GM19328 (cell line): ENCODE measurements around the gene PHLDA3.

Source experiments
- ATAC-seq: cut with Tn5 transposase; IDR thresholded peaks from one replicate; pipeline ENCODE4 v1.9.1; 2021; ENCODE audit warnings: mild to moderate bottlenecking, moderate library complexity; ENCODE audit not compliant: unreplicated experiment

PHLDA3 gene

DNA sequence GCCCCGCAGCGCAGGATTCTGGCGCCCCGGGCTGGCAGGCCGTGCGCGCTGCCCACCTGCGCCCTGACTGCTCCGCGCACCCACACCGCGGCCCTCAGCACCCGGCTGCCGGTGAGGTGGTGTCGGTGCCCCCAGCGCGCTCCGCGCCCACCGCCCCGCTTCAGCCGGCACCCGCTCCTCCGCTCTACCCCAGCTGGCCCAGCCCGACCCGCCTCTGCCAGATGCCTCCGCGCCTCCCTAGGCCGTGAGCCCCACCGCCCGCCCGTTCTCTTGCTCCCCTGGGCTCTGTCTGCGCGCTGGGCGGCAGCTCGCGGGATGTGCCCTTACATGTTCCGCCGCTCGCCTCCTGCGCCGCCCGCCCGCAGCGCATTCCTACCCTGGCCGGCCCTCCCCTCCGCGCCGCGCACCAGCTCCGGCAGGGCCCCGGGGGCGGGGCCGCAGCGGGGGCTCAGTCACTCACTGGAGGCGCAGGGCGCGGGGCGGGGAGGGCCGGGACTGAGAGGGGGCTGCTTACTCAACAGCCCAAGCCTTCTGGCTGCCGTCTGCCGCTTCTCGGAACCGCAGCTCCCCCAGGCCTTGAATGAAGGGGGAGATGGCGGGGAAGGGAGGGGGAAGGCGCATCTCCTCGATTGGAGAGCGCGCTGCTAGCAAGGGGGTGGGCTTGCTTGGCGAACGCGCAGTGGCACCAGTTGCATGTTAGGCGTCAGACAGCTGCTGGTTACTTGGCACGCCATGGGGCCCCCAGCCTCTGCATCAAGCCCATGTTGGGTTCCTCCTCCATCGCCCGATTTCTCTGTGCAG is at the start of gene PHLDA3:
TSS of gene PHLDA3 (minus strand) at position 345 of the 801 bp plus-strand sequence. CDS start 402 bp downstream, outside the sequence.
- ATAC-seq = peak; percentile 73

DNA sequence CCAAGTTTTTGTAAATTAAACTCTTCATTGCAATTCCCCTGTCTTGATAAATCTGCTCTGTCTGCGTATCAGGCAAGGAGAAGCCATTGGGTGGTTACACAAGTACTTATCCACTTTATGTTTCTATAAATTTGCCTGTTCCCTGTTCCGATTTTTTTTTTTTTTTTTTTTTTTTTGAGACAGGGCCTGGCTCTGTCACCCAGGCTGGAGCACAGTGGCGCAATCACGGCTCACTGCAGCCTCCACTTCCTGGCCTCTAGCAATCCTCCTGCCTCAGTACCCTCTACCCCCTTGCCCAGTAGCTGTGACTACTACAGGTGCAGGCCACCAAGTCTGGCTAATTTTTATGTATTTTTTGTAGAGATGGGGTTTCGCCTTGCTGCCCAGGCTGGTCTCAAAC is 49.1 kb upstream of the PHLDA3 start:
- no peak for ATAC-seq

DNA sequence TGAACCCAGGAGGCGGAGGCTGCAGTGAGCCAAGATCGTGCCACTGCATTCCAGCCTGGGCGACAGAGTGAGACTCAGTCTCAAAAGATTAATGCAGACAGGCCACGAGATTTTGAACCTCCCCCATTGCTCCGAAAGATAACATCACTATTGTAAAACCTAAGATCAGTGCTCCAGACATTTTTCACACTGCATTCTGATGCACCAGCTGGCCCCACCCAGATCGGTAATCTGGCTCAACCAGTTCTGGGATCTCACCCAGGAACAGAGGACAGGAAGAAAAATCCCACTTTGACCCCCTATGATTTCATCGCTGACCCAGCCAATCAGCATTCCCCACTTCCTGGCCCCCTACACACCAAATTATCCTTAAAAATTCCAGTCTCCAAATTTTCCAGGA is 48.6 kb upstream of the PHLDA3 start:
- no peak for ATAC-seq

DNA sequence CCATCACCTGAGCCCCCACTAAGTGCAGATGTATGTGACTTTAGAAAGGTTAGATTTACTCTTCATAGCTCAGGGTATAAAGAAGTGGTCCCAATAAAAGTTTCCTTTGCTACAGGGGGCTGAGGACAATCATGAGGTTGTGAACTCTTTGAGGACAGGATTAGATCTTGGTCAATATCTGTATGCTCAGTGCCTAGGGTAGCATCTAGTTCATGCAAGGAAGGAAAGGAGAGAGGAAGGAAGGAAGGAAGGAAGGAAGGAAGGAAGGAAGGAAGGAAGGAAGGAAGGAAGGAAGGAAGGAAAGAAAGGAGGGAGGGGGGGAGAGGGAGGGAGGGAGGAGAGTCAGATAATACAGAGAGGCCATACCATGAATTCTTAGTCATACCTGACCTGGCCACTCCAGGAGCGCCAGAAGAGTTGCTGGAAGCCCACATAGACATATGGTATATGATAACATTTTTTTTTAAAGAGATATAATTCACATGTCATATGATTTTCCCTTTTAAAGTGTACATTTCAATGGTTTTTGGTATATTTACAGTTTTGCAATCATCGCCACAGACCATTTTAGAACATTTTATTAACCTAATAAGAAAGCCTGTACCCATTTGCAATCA is 47.6 kb upstream of the PHLDA3 start:
- ATAC-seq = no peak

DNA sequence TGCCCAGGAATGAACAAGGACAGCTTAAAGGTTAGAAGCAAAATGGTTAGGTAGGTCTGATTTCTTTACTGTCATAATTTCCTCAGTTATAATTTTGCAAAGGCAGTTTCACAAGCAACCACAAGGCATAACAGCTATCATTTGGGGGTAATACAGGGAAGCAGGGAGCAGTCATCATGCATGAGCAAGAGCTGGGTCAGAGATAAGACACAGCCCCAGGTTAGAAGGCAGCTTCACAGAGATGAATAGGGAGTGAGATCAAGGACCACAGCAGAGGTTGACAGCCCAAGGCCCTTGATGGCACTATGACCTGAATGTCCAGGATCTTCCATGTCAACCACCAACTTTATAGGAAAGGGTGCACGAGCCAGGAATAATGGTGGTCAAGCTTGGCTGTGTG is 46.9 kb upstream of the PHLDA3 start:
- ATAC-seq = no peak

DNA sequence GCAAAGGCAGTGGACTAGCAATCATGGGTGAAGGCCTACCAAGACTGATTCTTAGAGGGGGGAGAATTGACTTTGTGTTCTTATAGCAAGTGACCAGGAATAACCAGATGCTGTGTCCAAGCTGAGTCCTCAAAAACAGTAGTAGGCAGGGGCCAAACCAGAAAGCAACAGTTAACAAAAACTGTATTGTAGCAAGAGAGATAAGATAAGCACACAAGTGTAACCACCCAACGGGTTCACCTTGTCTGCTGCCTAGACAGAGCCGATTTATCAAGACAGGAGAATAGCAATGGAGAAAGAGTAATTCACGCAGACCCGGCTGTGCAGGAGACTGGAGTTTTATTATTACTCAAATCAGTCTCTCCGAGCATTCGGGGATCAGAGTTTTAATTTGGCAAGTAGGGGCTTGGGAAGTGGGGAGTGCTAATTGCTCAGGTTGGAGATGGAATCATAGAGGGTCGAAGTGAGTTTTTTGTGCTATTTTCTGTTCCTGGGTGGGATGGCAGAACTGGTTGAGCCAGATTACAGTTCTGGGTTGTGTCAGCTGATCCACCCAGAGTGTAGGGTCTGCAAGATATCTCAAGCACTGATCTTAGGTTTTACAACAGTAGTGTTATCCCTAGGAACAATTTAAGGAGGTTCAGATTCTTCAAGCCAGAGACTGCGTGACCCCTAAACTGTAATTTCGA is 46.2 kb upstream of the PHLDA3 start:
- ATAC-seq = no peak

DNA sequence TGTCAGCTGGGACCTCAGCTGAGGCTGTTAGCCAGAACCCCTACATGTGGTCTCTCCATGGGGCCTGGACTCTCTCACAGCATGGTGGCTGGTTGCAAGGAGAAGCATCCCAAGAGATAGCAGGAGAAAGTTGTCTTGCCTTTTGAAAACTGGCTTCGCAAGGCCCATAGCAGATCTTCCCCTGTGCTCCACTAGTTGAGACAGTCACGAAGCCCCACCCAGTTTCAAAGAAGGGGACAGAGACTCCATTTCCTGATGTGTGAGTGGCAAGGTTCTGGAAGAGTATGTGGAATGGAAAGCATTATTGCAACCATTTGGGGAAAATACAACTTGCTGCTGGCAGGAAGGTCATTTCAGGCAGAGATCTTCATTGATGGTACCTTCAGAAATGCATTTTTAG is 45.5 kb upstream of the PHLDA3 start:
- no peak for ATAC-seq

DNA sequence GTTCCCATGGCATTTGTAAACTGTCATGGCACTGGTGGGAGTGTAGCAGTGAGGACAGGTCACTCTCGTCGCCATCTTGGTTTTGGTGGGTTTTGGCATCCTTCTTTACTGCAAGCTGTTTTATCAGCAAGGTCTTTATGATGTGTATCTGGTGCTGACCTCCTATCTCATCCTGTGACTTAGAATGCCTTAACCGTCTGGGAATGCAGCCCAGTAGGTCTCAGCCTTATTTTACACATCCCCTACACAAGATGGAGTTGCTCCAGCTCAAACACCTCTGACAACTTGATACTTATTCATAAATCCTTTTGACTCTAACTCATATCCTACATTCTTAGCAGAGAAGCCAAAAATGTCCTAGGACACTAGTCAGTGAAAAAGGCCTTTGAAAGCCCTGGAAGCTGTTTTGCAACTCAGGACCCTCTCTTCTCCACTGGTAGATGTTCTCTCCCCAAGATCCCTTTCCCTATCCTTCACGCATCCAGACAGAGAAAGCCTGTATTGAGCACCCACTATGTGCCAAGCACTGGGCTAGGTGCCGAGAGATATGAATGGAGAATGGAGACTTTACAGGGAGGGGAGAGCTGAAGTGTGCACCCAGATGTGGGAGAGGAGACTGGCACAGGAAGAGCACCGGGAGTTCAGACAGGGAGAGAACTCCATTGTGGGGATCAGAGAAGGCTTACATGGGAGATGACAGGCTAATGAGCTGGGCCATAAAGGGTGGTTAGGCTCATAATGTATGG is 44.7 kb upstream of the PHLDA3 start:
- no peak for ATAC-seq

DNA sequence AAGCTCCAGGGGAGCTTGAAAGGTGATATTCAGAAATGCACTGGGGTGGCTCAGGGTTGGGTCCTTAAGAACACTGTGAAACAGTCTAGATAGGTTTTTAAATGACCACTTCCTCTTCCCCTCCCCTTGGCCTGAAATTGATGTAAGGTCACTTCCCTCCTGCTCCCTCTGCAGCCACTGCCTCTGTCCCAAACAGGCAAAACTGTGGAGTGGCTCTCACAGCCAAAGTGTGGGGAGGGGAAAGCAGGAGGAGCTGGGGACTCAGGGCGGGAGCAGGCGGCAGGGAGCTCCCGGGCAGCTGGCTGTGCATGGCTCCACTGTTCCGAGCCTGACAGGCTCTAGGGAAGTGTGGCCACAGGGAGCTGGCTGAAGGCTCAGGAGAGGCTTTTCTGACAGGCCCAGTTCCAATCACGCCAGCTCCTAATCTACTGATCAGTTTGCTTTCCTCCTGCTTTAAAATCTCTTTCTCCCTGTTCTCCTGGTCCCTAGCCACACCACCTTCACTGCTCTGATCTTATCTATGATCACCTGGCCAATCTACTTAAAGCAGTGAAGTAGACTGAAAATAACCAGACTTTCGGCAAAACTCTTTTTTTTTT is 43.1 kb upstream of the PHLDA3 start:
- no peak for ATAC-seq

DNA sequence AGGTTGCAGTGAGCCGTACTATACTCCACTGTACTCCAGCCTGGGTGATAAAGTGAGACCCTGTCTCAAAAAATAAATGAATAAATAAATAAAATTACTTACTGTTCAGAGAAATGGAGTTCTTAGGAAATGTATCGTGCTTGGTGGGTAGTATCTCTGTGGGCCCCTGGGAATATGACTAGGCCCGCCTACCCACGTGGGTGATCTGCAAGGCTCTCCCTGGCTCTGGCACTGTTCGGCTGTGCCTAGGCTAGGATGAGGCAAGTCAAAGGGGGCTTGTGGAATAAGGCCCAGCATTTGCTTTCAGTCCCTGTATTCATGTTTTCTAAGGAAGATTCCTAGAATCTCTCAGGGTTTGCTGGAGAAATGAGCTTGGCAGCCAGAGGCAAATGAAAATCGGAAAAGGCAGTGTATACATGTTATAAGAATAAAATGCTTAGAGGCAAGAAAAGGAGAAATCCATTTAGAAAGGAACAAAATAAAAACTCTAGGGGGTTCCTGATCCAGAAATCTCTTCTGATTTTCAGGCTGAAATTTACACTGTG is 42.5 kb upstream of the PHLDA3 start:
- ATAC-seq = no peak

DNA sequence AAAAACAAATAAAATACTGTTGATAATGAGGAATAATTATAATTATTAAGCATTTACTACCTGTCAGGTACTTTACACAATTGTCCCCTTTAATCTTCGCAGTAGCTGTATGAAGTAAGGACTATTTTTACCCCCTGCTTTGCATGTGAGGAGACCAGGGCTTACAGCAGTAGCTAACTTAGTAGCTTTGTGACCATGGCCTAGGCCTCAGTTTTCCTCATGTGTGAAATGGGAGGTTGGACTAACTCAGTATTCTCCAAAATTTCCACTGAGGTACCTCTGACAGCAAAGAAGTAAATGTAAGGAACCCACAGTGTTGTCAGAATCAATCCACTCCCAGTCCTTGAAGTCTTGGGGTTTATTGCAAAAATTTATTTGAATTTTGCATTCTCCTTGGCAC is 41.7 kb upstream of the PHLDA3 start:
- no peak for ATAC-seq

DNA sequence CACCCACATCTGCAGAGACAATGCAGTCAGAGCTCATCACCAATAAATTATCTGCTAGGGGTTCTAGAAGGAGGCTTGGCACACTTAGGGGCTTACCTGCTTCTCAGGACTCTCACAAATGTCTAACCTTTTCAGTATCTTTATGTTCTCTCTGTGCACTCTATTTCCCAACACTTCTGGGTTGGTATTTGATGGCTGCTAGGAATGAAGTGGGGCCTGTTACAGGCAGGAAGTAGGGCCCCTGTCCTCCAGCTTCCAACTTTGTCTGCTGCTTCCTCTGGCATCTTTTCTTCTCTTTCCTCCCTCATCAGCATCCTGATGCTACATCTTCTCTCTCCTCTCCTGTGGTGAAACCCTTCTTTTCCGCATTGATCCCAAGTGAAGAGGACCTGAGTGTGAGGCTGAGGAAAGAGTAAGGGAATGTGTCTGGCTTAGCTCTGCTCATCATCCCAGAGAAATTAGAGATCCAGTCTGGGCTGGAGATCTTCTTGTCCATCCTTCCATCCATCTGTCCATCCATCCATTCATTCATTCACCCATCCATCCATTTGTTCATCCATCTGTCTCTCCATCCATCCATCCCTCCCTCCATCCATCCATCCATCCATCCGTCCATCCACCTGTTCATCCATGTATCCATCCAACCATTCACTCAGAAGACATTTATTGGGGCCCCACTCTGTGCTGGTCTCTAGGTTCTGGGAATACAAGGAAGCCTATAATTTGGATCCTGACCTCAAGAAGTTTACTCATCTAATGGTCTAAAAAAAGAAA is 40.8 kb upstream of the PHLDA3 start:
- no peak for ATAC-seq

DNA sequence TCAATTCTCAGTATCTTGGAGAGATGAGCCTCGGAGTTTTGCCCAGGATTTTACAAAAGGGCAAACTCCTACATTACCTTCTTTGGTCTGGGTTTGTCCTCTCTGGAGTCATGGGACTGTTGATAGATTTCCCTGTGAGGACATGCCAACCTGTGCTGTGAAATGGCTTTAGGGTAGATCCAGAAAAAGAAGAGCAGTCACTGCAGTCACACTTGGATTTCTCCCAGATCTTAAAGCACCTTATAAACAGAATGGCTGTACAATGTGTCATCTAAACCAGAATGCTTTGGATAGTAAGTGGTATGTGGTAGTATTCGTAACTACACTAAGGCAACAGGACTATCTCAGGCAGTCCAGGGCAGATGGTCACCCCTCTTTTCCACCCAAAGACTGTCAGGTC is 39.8 kb upstream of the PHLDA3 start:
- no peak for ATAC-seq

DNA sequence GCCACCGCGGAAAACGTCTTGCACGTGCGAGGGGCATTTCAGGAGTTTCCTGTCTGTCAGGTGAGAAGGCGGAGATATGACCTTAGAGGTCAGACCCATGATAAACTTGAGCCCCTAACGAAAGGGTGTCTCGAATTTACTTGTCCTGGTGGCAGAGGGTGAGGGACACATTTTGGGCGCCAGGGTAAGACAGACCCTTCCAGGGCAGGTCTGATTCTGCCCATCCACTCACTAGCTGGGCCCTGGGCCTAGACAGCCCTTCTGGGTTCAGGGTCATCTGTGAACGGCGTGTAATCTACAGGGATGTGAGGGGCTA is 38.3 kb upstream of the PHLDA3 start:
- ATAC-seq = no peak

DNA sequence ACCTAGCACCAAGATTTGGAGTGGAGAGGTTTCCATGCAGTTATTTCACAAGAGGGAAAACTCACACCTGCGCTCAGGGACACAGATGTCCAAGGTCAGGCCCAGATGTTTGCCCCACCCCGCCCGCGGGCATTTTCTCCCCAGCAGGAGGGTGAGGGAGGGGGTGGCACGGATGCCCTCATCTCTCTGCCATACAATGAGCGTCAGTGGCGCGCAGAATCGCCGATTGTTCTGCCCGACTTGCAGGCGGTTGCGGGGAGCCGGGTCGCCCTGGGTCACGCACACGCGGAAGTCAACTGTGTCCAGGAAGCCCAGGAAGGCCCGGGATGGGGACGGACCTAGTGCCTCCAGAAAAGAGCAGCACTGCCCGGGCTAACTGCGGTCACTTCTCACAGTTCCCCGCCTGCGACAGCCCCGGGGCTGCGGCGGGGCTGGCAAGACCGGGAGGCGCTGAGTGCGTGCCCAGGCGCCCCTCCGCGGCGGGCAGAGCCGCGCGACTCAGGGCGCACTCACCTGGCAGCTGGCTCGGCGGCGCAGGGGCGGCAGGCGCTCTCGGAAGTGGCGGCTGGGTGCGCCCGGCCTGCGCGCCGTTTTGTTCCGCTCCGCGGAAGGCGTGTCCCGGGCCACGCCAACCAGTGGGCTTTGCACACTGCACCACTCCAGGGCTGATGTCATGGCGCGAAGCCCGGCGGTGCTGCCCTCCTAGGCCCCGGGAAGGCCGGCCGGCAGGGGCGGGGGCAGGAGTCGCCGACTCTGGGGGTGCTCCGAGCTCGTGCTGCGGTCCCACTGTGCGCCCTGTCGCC is 37.8 kb upstream of the PHLDA3 start, which contains the start of gene CSRP1:
TSS of gene CSRP1 (minus strand) at position 567 of the 803 bp plus-strand sequence. CDS start 10,820 bp downstream, outside the sequence.
- peak; percentile 88 for ATAC-seq

DNA sequence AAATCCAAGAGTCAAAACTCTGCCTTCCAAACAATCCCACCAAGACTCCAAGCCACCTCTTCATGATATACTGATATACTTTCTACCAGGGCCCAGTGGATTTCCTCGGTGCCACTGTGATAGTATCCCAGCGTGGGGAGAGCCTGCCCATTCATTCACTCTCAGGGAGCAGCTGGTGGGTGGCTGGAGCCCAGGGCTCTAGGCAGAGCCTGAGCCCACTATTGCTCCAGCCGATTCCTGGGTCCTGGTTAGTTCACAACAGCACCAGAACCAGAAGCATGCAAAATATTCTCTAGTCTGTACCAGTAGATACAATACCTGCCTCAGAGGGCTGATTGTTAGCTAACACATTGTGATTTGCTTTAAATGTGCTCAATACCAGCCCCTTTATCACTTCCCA is 37.1 kb upstream of the PHLDA3 start:
- no peak for ATAC-seq

DNA sequence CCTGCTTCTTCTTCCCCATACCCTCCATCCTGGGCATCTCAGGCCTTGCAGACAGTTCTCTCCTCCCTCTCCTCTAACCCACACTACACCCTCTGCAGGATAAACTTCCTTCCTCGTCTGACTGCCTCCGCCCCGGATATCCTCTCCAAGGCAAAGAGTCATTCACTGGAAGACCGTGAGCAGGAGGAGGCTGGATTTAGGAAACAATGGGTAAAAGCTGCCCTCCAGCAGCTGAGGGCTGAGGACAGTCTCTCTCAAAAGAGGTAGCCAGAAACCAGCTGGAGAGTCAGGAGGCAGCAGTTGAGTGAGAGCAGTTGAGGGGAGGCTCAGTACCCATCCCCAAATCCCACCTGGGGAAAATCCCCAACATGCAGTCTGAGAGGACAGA is 36.5 kb upstream of the PHLDA3 start:
- ATAC-seq = no peak

DNA sequence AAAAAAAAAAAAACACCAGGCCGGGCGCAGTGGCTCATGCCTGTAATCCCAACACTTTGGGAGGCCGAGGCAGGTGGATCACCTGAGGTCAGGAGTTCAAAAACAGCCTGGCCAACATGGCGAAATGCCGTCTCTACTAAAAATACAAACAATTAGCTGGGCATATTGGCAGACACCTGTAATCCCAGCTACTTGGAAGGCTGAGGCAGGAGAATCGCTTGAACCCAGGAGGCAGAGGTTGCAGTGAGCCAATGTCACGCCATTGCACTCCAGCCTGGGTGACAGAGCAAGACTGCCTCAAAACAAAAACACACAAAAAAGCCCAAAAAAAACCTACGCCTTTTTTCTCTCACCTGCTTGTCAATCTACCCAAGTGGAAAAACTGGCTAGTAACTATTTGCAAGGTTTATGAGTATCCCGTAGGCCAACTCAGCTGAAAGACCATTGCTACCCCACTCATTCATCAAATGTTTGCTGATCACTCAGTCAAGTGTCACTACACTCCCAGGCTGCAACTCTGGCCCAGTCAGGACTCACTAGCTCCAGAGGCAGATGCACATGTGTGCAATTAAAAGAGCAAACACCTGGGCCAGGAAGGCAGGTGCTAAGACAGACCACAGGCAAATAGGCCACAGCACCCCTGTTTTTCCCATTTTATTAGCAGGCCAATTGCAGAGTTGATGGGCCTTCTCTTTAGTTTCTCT is 36.0 kb upstream of the PHLDA3 start:
- ATAC-seq = no peak
